ENCODE measurements around the gene SNTG2.

- TF ChIP-seq, protein P1, sequence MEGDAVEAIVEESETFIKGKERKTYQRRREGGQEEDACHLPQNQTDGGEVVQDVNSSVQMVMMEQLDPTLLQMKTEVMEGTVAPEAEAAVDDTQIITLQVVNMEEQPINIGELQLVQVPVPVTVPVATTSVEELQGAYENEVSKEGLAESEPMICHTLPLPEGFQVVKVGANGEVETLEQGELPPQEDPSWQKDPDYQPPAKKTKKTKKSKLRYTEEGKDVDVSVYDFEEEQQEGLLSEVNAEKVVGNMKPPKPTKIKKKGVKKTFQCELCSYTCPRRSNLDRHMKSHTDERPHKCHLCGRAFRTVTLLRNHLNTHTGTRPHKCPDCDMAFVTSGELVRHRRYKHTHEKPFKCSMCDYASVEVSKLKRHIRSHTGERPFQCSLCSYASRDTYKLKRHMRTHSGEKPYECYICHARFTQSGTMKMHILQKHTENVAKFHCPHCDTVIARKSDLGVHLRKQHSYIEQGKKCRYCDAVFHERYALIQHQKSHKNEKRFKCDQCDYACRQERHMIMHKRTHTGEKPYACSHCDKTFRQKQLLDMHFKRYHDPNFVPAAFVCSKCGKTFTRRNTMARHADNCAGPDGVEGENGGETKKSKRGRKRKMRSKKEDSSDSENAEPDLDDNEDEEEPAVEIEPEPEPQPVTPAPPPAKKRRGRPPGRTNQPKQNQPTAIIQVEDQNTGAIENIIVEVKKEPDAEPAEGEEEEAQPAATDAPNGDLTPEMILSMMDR (conservative IDR thresholded peaks at IDR 0.05; ENCODE audit: low read length): no peak
- no peak for TF ChIP-seq EZH2phosphoT487 (IDR thresholded peaks at IDR 0.05; ENCODE audit: borderline replicate concordance, low read depth, low read length)
Observed at GRCh38 chr2:1081451-1082225, 131.0 kb downstream of the SNTG2 start.
